HG03103 (cell line): Measurements from ENCODE around the gene EPRS1.
"Not testable (repeated sequence)": the region's sequence is repeated elsewhere in the genome, so short reads cannot be mapped to it uniquely, and the experiment has no call there.

Source experiments
- ATAC-seq: cut with Tn5 transposase; IDR thresholded peaks from one replicate; pipeline ENCODE4 v1.9.1; 2021; ENCODE audit warnings: low read depth; ENCODE audit not compliant: unreplicated experiment

The EPRS1 gene

DNA sequence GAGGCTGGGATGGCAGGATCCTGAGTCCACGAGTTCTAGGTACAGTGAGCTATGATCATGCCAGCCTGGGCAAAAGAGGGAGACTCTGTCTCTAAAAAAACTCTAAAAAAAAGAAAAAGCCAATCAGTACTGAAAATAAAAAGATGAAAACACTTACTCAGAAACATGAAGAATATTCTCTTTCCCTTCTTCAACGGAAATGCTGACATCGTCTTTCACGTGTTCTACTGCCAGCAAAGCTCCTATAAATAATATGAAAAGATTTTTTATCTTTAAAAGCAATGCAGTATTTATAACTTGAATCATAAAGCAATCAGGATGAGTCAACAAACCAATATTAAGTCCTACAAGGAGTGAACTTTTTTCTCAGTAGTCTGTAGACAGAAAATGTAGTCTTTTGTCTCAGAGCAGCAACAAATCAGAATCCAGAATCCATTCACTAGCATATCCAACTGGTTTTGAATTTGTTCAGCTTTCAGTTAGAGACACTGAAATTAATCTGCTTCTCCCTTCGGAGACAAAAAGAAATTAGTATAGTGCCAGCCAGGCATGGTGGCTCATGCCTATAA is 6.2 kb downstream of the EPRS1 start:
- ATAC-seq, result no peak

DNA sequence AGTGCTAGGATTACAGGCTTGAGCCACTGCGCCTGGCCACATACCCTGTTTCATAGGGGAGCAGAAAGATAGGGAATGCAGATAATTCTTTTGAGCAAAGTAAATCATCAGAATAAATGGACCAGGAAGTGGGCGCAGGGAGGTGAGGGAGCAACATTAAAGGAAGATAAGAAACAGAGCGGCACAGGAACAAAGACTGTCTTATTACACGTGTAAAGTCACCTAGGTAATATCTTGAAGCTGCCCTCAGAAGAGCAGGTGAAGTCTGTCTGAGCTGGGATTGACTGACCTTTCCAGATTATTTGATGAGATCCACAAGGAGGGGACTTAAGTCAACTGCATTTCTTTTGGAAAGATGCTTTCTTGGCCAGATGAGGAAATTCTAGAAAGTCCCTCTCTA is 7.7 kb downstream of the EPRS1 start:
- no peak for ATAC-seq

DNA sequence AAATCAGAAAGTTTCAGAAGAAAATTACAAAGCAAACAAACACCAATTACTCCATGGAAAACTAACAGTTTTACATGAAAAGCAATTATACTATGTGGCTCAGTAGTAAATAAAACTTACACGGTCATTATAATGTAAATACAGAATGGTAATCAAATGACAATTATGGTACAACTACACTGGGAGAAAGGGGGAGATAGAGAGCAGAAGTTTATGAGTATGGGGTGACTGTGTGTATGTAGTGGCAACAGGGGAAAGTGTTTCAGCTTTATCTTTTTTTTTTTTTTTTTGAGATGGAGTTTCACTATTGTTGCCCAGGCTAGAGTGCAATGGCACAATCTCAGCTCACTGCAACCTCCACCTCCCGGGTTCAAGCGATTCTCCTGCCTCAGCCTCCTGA is 8.5 kb downstream of the EPRS1 start:
- not testable (repeated sequence) for ATAC-seq

DNA sequence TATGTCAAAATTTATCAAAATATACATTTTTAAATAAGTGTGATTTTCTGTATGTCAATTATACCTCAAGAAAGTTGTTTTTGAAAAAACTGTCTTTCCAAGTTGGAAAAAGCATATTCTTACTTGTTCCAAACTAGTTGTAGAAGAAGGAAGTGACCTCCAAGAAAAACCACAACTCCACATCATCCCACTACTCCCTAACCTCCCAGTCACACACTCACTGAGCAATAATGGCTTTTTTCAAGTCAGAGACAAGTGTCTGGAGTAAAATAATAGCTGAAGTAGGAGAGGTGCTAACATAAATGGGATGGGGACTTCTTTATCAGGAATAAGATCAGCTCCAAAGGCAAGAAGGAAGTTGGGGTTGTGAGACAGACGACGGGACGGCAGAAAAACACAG is 13.4 kb downstream of the EPRS1 start:
- no peak for ATAC-seq

DNA sequence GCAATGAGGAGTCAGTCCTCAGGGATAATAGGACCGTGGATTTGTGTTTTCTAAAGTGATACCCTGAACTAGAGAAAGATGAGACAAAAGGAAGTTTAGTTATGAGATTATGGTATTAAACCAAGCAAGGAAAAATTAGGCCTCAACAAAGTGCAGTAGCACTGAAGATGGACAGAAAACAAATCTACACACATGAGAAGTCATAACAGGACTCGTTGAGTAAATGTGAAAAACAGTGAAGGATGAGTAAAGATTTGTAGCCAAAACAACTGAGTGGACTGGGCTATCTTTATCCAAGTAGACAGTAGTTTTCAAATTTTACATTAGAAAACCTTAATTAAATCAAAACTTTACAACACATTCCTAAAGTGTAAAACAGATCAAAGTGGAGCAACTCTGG is 15.0 kb downstream of the EPRS1 start:
- no peak for ATAC-seq

DNA sequence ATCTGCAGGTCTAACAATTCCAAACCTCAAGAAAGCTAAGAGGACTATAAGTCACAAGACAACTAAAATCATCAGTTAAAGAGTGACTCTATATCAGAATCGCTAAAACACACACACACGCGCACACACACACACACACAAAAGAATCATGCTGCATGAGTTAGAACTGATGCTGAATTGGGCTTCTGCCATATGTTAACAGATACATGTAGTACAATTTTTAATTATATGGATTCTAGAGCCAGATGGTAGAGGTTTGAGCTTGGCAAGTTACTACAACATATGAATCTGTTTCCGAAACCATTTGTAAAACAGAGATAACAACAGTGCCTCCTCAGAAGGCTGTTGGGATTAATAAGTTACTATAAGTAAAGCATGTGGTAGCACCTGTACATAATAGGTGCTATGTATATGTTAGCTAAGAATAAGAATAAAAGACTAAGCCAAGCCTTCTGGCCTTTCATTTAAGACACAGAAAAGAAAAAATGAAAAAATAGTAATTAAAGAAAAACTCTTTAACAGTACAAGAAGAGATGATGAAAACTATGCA is 17.9 kb downstream of the EPRS1 start:
- ATAC-seq, result no peak

DNA sequence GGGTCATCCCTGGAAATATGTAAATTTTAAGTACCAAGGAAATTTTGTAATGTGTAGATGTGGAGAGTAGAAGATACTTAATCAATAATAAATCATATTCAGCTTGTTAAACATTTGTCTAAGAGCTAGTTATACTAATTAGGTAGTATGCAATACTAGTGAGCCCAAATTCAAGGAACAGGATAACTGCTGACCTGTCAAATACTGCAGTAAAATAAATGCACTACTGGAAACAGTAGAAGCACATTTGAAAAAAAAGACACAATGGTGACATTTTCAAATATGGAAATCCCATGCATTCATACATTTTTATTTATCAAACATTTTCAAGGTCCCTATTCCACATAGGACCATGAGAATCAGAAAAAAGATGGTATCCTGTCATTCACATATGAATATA is 27.2 kb downstream of the EPRS1 start:
- no peak for ATAC-seq

DNA sequence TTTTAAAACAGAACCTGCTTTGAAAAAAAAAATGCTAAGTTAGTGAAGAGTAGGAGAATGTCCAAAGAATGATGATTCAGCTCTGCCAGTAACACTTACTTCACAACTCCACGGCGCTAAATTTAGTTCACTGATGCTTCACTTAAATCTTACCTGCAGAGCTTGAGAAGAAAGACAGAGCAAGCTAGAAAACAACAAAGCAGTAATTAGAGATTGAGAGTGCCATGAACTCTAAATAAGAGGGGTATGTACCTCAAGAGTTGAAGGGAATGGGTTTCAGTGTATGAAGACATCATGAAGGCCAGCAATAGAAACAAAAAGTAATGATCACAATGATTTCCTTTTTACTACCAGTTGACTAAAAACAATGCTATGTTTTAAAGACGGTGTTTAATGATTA is 32.8 kb downstream of the EPRS1 start:
- ATAC-seq, result no peak

DNA sequence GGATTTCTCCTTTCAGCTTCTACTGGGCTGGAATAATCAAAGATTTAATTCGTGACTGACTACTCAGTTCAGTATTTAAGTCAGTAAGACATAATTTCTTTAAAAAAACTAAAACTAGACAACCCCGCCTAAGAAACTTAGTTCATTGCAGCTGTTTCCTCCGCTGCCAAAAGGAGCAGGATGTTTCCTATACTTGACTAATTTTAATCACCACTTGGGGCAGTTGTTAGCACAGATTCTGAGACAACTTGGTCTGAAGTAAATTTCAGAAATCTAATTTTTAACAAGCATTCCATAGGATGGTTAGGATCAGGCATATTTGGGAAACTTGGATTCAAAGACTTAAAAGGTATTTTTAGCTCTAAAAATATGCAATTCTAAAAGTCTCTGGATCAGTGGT is 34.0 kb downstream of the EPRS1 start:
- ATAC-seq, result no peak

DNA sequence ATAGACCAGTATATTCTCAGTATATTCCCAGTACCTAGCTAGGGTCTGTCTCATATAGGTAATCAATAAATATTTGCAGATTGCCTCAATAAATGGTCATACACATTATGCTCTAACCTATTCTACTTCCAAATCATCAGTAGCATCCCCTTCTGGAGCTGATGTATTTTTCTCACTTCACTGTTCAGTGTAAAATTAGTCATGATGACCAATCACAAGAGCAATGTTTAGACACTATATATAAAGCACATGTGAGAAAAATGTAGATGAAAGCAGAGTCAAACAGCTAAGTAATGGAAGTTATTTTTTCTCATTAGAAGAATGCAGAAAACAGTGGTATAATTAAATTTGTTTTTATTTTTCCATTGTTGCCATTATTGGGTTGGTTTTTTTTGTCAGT is 34.7 kb downstream of the EPRS1 start:
- no peak for ATAC-seq

DNA sequence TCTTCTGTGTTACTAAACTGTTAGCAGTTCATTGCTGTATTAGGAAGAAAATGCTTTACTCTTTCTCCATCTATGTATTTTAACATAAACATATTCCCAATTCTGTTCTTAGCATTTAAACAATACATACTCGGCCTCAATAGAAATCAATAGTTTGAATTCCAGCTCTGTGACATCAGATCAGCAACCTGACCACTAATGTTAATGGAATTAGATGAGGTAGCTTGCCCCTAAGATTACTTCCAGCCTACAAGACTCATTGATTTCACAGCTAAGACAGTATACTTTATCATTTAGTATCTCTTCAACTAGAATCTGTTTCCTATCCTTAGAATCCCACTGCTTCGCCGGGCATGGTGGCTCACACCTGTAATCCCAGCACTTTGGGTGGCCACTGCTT is 38.9 kb downstream of the EPRS1 start:
- ATAC-seq, result no peak

DNA sequence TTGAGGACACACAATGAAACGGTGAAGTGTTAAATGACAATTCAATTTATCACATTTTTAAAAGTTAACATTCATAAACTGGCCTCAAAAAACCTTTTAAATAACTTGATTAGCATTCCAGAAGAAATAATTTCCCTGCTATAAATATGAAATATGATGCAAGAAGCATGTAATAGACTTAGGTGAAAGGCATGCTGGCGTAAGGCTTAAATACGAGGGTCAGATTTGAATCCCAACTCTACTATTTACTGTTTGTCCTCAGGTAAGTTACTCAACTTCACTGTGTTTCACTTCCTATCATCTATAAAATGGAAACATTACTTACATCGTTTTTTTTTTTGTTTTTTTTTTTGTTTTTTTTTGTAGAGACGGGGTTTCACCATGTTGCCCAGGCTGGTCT is 40.8 kb downstream of the EPRS1 start:
- ATAC-seq, result no peak

DNA sequence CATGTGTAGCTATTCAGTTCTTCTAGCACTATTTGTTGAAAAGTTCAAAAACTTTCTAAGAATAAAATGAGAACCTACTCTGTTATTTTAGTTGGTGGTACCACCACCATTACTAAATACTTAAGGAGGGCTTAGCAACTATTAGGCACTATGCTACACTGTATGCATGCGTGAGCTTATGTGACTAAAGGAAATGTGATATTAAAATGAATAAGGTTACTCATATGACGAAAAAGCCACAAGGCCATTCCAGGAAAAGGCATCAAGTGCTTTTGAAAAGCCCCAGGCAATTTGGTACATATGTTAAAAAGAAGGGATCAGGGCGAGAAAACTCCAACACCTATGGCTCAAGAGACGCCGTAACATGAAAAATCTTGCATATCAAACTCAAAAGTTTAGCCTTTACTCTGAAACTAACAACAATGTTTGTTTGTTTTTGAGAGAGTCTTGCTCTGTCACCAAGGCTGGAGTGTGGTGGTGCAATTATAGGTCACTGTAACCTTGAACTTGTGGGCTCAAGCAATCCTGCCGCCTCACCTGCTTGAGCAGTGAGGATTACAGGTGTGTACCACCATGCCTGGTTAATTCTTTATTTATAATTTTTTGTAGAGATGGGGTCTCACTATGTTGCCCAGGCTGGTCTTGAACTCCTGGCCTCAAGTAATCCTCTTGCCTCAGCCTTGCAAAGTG is 42.5 kb downstream of the EPRS1 start:
- no peak for ATAC-seq

DNA sequence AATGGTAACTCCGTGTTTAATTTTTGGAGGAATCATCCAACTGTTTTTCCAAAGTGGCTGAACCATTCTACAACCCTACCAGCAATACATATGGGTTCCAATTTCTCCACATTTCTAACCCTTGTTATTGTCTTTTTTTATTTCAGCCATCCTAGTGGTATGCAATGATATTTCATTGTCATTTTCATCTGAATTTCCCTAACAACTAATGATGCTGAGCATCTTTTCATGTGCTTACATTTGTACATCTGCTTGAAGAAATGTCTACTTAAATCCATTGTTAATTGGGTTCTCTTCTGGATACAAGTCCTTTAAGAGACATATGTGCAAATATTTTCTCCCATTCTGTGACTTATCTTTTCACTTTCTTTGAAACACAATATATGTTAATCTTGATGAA is 43.3 kb downstream of the EPRS1 start:
- ATAC-seq, result no peak

DNA sequence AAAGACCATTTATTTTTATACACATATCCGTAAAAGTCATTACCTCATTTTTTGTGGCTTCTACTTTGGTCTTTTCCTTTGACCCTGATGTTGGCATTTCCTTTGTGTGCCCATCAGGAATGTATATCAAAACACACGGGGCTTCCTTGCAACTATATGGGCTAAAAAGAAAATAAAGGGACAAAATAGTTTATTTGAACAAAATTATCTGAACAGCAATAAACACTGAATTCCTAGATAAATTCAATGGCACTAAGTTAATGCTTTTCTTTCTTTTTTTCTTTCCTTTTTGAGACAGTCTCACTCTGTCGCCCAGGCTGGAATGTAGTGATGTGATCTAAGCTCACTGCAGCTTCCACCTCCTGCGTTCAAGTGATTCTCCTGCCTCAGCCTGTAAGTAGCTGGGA is 45.2 kb downstream of the EPRS1 start:
- ATAC-seq, result no peak

DNA sequence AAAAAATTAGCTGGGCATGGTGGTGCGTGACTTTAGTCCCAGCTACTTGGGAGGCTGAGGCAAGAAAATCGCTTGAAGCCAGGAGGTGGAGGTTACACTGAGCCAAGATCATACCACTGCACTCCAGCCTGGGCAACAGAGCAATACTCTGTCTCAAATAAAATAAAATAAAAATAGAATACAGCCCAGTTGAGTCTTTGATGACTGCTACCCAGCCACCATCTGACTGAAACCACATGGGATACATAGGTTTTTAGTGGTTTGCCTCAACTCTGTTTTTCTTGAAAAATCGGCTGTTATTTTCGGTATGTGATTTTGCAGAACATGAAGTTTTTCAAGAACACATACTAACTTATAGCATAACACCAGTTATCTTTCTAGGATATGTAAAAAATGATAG is 46.5 kb downstream of the EPRS1 start:
- ATAC-seq, result no peak
